Skin of body (tissue), 3 donors: ENCODE data around the gene CACNA1E. TPM values are rescaled to one million over a fixed set of nuclear protein-coding genes. Genes with fewer than 3 reads are reported as not detected.
"Not testable (repeated sequence)": the region's sequence is repeated elsewhere in the genome, so short reads cannot be mapped to it uniquely, and the experiment has no call there.

Experiments used
- DNase-seq: peaks from one replicate; lab custom pipeline; 2025; lab: John Stamatoyannopoulos, UW
- small RNA-seq: library from RNA; depleted of rRNA; stranded (forward); fragments of <200 nt; gene quantifications from one replicate; pipeline ENCODE3, GENCODE V24; 2014; ENCODE audit warnings: low replicate concordance
- total RNA-seq: library from RNA; depleted of rRNA; stranded (reverse); fragments of >200 nt; gene quantifications from one replicate; pipeline ENCODE4 v1.2.3, GENCODE V29; 2014

CACNA1E gene
- total RNA-seq, 1 donor from 2014 or later, result 2.4 TPM

DNA sequence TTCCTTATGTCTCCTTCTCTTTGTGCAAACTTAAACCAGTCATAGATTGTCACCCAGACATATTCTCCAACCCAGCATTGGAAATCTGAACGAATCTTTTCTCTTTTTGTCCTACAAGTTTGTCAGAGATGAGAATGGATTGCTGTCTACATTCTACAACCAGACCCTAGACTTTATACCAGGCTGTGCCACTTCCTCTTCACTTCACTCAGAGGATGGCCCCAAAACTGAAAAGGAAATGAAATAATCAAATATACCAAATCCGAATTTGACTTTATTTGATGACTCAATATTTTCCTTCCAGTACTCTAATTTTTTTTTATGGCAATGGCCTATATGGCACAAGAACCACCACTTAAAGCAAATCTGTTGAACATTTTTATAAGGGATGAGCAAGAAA is 321.7 kb downstream of the CACNA1E start:
- DNase-seq, result no peak

DNA sequence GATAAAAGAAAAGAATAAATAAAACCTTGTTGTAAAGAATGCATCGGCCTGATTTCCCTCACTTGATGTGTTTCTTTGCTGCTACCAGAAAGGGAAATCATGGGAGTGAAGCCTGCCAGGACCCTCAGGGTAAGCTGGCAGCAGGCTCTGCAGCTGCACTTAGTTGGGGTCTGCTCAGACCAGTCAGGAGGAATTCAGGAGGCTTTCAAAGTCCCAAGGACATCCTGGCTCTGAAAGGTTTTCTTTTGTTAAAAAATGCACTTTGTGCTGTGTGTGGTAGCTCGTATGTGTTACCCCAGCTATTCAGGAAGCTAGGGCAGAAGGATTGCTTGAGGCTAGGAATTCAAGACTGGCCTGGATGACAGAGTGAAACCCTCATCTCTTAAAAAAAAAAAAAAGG is 323.4 kb downstream of the CACNA1E start:
- no peak for DNase-seq

GRCh38 chr1:181807251-181807650 is 323.9 kb downstream of the CACNA1E start:
- DNase-seq, result no peak

DNA sequence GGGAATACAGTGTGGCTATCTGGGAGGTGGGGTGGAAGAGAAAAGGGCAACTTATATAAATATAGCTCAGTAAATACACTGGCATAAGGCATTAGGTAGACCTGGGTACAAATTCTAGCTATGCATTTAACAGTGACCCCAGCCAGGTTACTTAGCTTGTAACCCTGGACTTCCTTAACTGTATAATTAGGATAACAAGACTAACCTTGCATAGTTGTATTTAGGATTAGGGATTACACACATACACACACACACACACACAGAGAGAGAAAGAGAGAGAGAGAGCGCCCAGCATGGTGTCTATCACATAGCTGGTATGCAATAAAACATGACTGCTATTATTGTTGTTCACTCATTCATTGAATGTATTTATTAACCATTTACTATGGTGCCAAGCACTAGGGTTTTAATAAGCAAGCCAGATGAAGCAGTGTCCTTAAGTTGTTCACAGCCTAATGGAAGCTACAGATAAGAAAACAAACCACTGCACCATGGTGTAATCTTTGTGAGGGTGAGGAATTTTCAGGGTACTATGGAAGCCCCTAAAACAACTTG is 326.8 kb downstream of the CACNA1E start:
- DNase-seq, result no peak

DNA sequence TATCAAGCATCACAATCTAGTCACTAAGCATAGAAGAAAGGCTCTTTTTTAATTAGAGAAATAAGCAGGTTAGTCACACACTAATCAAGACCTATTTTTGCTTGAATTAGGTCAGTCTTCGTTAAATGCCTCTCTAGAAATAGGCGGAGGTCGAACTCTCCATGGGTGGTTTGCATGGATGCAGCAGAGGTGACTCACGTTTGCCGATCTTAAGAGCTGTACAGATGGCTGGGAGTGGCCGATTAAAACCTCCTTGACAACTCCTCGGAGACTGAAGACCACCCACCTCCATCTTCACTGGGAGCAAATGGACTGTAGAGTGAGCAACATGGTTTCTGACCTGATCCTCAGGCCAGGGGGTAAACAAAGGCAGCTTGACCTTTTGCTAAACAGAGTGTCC is 328.9 kb downstream of the CACNA1E start:
- DNase-seq, result no peak

GRCh38 chr1:181813266-181813665 is 329.9 kb downstream of the CACNA1E start:
- DNase-seq, result no peak

DNA sequence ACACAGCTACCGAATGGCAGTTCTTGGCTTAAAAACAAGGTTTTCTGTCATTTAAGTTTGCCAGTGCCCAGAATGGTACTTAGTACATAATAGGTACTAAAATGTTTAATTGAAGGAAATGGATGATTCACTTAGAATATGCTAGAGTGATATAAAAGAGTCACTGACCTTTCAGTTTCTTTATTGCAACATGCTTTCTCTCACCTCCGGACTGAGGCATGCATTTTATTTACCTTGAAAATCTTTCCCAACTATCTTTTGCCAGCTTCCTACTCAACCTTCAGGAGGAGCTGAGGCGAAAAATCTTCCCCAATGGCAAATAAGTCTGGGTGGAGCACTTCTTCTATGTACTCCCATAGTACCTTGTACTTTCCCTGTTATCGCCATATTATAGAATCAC is 333.3 kb downstream of the CACNA1E start:
- DNase-seq, result no peak

DNA sequence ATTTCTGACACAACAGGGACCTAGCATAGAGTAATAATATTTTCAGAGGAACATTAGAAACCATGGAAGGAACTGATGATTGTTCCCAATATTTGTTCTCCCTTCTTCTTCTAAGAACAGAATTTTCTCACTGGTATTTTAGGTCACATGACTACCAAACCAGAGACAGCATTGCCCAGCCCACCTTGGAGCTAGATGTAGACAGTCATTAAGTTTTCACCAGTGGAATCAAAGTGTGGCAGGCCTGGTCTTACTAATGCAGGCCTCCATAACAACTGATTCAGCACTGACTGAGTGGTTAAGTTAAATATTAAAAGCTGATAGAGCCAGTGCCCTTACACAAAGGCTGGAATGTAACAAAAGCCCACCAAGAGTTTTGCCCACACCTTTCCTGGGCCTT is 333.8 kb downstream of the CACNA1E start:
- no peak for DNase-seq

DNA sequence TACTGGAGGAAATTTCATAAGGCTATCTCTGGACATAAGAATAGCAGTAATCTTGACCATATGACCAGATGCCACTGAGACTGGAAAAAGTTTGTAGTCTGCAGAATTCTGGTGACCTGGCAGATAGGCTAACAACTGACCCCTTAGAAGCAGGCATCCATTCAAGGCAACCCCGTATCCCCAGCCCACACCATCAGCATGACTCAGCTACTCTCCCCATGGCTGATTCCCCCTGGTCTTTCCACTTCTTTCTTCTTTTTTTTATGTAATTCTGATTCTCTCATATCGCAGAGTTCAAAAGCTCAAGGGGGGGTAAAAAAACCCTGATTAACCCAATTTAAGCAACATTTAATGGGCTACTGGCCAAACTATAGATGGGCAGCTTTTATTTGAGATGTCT is 335.1 kb downstream of the CACNA1E start:
- no peak for DNase-seq

- no peak for DNase-seq
These were observed 335.6 kb downstream of the CACNA1E start for GRCh38 chr1:181818943-181819342.

GRCh38 chr1:181821701-181822100 is 338.4 kb downstream of the CACNA1E start:
- no peak for DNase-seq

- not testable (repeated sequence) for DNase-seq
These were observed 349.0 kb downstream of the CACNA1E start for GRCh38 chr1:181832173-181832880.

- no peak for DNase-seq
These were observed 362.8 kb downstream of the CACNA1E start for GRCh38 chr1:181846001-181846645.

DNA sequence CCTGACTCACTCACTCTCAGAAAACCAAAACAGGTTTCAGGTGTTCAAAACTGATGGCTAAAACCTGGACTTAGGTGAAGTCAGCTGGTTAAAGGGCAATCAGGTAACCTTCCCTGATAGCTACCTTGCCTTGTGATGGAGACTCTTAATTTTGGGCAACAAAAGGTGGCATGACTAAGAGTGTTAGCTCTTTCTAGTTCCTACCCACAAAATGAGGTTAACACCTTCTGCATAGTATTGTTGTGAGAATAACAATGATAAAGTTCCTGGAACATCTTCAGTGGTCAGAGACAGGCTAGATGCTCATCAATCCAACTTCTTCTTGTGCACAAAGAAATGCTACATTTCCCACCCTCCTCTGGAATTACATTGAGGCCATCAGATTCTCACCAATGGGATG is 363.4 kb downstream of the CACNA1E start:
- no peak for DNase-seq

DNA sequence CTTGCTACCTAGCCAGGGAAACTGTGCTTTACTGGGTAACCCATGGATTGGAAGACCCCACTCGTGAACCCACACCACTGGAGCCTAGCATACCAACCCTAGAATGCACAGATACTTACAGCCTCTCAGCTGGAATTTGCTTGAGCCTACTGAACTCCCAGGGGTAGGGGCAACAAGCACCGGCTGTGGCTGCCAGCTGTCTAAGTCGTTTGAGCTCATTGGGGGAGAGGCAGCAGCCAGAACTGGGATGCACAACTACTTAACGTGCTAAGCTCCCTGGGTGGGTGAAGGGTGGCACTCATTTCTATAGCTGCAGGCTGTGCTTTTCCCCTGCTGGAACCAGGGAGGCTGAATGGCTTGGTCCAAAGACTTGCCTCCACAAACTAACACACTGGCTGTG is 365.8 kb downstream of the CACNA1E start:
- no peak for DNase-seq

DNA sequence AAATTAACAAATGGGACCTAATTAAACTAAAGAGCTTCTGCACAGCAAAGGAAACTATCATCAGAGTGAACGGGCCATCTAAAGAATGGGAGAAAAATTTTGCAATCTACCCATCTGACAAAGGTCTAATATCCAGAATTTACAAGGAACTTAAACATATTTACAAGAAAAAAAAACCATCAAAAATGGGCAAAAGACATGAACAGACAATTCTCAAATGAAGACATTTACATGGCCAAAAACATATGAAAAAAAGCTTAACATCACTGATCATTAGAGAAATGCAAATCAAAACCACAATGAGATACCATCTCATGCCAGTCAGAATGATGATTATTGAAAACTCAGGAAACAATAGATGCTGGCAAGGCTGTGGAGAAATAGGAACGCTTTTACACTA is 370.9 kb downstream of the CACNA1E start:
- not testable (repeated sequence) for DNase-seq

GRCh38 chr1:181855380-181855779 is 372.1 kb downstream of the CACNA1E start:
- DNase-seq, result no peak

Small RNA genes within 50 kb of the gene (small RNA-seq; reads per million reads assigned to genes)
- gene RF00017 (not detected), gene RNA5SP70 (not detected)
